ENCODE data around the gene UBE2QL1. TPM values are rescaled to one million over a fixed set of nuclear protein-coding genes. Genes with fewer than 3 reads are reported as not detected.

The UBE2QL1 gene
- total and polyA plus RNA-seq, 4 donors = 0.02 to 0.51 (median 0.09) TPM

DNA sequence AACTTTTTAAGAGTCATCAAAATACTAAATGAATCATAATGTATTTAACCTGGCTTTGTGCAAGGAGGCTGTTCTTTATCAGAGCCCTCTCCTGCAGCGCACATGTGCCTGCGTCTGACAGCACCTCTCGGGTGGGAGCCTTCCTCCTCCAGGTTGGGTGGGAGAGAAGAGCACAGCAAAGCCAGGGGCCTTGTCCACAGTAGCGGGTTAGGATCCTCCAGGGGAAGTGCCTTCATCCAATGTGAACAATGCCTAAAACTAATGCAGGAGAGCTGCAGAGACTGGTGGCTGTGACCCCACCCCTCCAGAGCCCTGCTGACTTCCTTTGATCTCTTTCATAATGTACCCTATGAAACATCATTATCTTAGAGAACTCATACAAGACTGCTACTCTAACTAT, 10.2 kb downstream of the UBE2QL1 start:
- Histone ChIP-seq H3K4me3 (no peak overlapping the region), H3K27ac (ENCODE audit: low read depth in 1 of 2, low read length in 1 of 2) (no peak overlapping the region), H3K36me3 (ENCODE audit: control insufficient read depth in 4 of 4, insufficient read depth in 4 of 4, low read length in 4 of 4) (no peaks in the 10 kb centered on the region), H3K9me3 (ENCODE audit: control insufficient read depth in 4 of 4, insufficient read depth in 3 of 4, low read length in 3 of 4) (peaks cover 0 to 2% (median 0%) of the 10 kb centered on the region in 4 donors), H3K9ac (ENCODE audit: insufficient read depth in 1 of 2, low read length in 2 of 2) (no peak overlapping the region), H3K27me3 (ENCODE audit: control insufficient read depth in 3 of 3, insufficient read depth in 3 of 3, low read length in 2 of 3) (peaks cover 0 to 39% (median 9%) of the 10 kb centered on the region in 3 donors), H3K4me1 (ENCODE audit: control insufficient read depth in 5 of 5, insufficient read depth in 5 of 5, low read length in 5 of 5) (peaks cover 0 to 2% (median 0%) of the 10 kb centered on the region in 5 donors)
- DNase-seq (no peak), ATAC-seq (ENCODE audit: insufficient read depth, low FRiP score) (no peak)
- 71 to 80% methylated on average over 4 of the region's 4 CpGs for WGBS, 2 donors
- TF ChIP-seq, protein P1, sequence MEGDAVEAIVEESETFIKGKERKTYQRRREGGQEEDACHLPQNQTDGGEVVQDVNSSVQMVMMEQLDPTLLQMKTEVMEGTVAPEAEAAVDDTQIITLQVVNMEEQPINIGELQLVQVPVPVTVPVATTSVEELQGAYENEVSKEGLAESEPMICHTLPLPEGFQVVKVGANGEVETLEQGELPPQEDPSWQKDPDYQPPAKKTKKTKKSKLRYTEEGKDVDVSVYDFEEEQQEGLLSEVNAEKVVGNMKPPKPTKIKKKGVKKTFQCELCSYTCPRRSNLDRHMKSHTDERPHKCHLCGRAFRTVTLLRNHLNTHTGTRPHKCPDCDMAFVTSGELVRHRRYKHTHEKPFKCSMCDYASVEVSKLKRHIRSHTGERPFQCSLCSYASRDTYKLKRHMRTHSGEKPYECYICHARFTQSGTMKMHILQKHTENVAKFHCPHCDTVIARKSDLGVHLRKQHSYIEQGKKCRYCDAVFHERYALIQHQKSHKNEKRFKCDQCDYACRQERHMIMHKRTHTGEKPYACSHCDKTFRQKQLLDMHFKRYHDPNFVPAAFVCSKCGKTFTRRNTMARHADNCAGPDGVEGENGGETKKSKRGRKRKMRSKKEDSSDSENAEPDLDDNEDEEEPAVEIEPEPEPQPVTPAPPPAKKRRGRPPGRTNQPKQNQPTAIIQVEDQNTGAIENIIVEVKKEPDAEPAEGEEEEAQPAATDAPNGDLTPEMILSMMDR (IDR thresholded peaks at IDR 0.05; ENCODE audit: control extremely low read depth, extremely low read depth) = no peak

DNA sequence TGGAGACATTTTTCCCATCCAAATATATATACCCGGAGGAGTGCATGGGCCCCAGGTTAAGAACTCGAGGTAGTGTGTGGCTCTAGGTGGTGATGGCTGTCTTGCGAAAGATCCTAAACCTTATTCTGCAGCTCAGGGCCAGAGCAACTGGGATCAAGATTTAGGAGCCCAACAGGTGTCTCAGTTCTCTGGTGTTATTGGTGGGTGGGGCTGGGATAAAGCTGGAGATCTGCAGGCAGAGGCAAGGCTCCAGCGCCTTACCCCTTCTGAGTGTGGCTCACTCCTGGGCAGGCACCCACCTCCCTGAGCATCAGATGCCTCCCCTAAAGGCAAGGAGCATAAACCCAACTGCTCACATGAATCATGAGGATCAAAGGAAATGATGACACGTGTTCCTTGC, 11.2 kb downstream of the UBE2QL1 start:
- no peak overlapping the region for H3K4me3 ChIP-seq
- H3K36me3 ChIP-seq (ENCODE audit: control insufficient read depth in 4 of 4, insufficient read depth in 4 of 4, low read length in 4 of 4) = no peaks in the 10 kb centered on the region
- peaks cover 0 to 29% (median 6%) of the 10 kb centered on the region in 3 donors for H3K27me3 ChIP-seq (ENCODE audit: control insufficient read depth in 3 of 3, insufficient read depth in 3 of 3, low read length in 2 of 3)
- DNase-seq = no peak
- ATAC-seq (ENCODE audit: insufficient read depth, low FRiP score) = no peak
- TF ChIP-seq, protein P1 (IDR thresholded peaks at IDR 0.05; ENCODE audit: control extremely low read depth, extremely low read depth) = no peak
- H3K27ac ChIP-seq (ENCODE audit: low read depth in 1 of 2, low read length in 1 of 2) = no peak overlapping the region
- no peaks in the 10 kb centered on the region for H3K9me3 ChIP-seq (ENCODE audit: control insufficient read depth in 4 of 4, insufficient read depth in 3 of 4, low read length in 3 of 4)
- H3K4me1 ChIP-seq (ENCODE audit: control insufficient read depth in 5 of 5, insufficient read depth in 5 of 5, low read length in 5 of 5) = no peaks in the 10 kb centered on the region
- WGBS, 2 donors = 60 to 69% methylated on average over 5 of the region's 5 CpGs
- no peak overlapping the region for H3K9ac ChIP-seq (ENCODE audit: insufficient read depth in 1 of 2, low read length in 2 of 2)

DNA sequence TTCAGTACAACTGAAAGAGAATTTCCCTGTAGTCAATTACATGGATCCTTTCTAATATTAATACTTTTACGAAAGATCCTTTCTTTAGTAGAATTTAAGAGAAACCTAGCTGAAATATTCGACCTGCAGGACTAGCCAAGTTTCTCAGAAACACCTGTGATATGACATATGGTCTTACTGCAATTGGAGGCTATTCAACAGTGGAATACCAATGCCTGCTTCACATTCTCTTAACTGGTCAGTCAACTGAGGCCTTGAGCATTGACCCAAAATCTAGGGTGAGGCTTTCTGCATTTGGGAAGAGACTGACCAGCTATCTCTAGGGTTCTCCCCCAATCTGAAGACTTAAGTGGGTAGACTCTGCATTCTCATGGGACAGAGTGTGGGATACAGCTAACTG, 12.3 kb downstream of the UBE2QL1 start:
- Histone ChIP-seq H3K4me1 (ENCODE audit: control insufficient read depth in 5 of 5, insufficient read depth in 5 of 5, low read length in 5 of 5) (no peaks in the 10 kb centered on the region), H3K27ac (ENCODE audit: low read depth in 1 of 2, low read length in 1 of 2) (no peak overlapping the region), H3K36me3 (ENCODE audit: control insufficient read depth in 4 of 4, insufficient read depth in 4 of 4, low read length in 4 of 4) (no peaks in the 10 kb centered on the region), H3K9ac (ENCODE audit: insufficient read depth in 1 of 2, low read length in 2 of 2) (no peak overlapping the region), H3K4me3 (no peak overlapping the region), H3K27me3 (ENCODE audit: control insufficient read depth in 3 of 3, insufficient read depth in 3 of 3, low read length in 2 of 3) (peaks cover 0 to 19% (median 2%) of the 10 kb centered on the region in 3 donors), H3K9me3 (ENCODE audit: control insufficient read depth in 4 of 4, insufficient read depth in 3 of 4, low read length in 3 of 4) (no peaks in the 10 kb centered on the region)
- TF ChIP-seq, protein P1 (IDR thresholded peaks at IDR 0.05; ENCODE audit: control extremely low read depth, extremely low read depth) = no peak
- ATAC-seq (ENCODE audit: insufficient read depth, low FRiP score) (no peak), DNase-seq (no peak)
- WGBS, 2 donors = 80% methylated on average over 2 of the region's 2 CpGs
